ENCODE results near the gene HPCAL1. TPM values are rescaled to one million over a fixed set of nuclear protein-coding genes. Genes with fewer than 3 reads are reported as not detected.

The HPCAL1 gene
- total RNA-seq, 2 donors from 2014 or later = 64.5 to 85.7 TPM

DNA sequence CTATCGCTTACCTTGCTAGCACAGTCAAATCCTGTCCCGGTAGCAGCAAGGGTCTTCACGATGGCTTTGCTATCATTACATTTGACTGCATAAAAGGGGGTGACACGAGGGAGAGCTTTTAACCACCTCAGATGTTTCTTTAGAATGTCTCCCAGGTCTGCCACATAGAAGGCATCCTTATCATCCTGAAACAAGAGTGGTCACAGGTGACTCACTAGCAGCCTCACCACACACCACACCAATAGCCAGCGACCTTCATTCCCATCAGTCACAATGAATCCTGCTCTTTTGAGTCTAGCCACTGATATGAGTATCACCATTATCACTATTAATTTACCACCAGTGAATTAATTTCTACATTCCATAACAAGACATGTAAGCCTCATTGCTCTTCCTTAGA lies 141.8 kb downstream of the HPCAL1 start:
- intact Hi-C loops (cut with DNase I) = no loop called here
- Histone ChIP-seq H3K36me3 (peaks cover 17% of the 10 kb centered on the region), H3K27ac (no peak overlapping the region), H3K9ac (ENCODE audit: low read depth in 2 of 2, low read length in 2 of 2) (no peak overlapping the region), H3K9me3 (no peaks in the 10 kb centered on the region), H3K27me3 (no peaks in the 10 kb centered on the region), H3K4me1 (no peaks in the 10 kb centered on the region), H3K4me3 (no peak overlapping the region)
- TF ChIP-seq, protein P1, sequence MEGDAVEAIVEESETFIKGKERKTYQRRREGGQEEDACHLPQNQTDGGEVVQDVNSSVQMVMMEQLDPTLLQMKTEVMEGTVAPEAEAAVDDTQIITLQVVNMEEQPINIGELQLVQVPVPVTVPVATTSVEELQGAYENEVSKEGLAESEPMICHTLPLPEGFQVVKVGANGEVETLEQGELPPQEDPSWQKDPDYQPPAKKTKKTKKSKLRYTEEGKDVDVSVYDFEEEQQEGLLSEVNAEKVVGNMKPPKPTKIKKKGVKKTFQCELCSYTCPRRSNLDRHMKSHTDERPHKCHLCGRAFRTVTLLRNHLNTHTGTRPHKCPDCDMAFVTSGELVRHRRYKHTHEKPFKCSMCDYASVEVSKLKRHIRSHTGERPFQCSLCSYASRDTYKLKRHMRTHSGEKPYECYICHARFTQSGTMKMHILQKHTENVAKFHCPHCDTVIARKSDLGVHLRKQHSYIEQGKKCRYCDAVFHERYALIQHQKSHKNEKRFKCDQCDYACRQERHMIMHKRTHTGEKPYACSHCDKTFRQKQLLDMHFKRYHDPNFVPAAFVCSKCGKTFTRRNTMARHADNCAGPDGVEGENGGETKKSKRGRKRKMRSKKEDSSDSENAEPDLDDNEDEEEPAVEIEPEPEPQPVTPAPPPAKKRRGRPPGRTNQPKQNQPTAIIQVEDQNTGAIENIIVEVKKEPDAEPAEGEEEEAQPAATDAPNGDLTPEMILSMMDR (IDR thresholded peaks at IDR 0.05) = no peak
- DNase-seq = no peak

DNA sequence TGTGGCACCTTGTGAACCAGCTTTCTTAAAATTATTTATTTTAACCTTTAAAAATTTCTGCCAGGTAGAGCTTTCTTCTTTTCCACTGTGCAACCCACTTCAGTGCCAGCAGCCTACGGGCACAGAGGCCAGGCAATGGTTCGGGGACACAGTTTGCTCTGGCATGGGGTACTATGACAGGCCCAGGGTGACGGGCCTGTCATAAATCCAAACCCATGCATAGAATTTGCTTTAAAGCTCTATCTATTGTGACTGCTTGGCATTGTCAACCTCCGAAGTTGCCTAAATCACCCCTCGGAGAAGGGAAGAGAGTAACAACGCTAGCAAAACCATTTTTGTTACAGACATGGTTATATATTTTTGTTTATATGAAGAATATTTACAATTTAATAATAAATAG lies 143.9 kb downstream of the HPCAL1 start:
- Histone ChIP-seq H3K36me3 (peaks cover 10% of the 10 kb centered on the region), H3K9me3 (no peaks in the 10 kb centered on the region), H3K9ac (ENCODE audit: low read depth in 2 of 2, low read length in 2 of 2) (peak overlapping the region; percentile 8 to 52), H3K4me3 (peak overlapping the region; percentile 69), H3K27me3 (no peaks in the 10 kb centered on the region), H3K4me1 (no peaks in the 10 kb centered on the region), H3K27ac (no peak overlapping the region)
- no peak for DNase-seq
- intact Hi-C loops (cut with DNase I) = no loop called here
- TF ChIP-seq, protein P1 (IDR thresholded peaks at IDR 0.05) = no peak

DNA sequence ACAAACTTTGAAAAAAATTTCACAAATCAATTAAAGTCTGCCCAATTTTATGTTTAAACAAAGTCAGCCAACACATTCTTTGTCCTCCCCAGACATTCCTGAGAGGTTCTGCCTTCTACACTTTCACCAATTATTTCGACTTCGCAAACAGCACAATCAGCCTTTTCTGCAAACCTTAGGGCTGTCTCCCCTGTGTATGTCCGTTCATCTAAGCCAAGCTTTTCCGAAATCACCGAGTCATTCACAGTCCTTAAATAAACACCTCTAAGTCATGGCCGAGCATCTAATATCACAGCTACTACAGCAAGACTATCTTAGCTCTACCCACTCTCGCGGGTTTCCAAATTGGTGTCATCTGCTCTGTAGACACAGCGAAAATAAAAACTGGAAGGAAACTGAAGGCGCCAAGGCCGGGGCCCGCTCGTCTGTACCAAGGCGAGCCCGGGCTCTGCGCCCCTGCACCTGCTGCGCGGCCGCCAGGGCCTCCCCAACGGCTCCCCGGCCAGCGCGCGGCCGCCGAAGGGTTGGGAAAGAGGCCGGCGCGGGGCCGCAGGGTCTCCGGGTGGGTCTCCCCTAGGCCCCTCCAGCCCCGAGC lies 144.7 kb downstream of the HPCAL1 start:
- intact Hi-C loops (cut with DNase I) = no loop called here
- H3K36me3 ChIP-seq = peaks cover 2% of the 10 kb centered on the region
- no peaks in the 10 kb centered on the region for H3K27me3 ChIP-seq
- TF ChIP-seq, protein P1 (IDR thresholded peaks at IDR 0.05) = no peak
- peak overlapping the region; percentile 65 to 88 for H3K9ac ChIP-seq (ENCODE audit: low read depth in 2 of 2, low read length in 2 of 2)
- DNase-seq = no peak
- H3K4me3 ChIP-seq = peak overlapping the region; percentile 69
- no peaks in the 10 kb centered on the region for H3K9me3 ChIP-seq
- peak overlapping the region; percentile 91 for H3K27ac ChIP-seq
- peaks cover 5% of the 10 kb centered on the region for H3K4me1 ChIP-seq

DNA sequence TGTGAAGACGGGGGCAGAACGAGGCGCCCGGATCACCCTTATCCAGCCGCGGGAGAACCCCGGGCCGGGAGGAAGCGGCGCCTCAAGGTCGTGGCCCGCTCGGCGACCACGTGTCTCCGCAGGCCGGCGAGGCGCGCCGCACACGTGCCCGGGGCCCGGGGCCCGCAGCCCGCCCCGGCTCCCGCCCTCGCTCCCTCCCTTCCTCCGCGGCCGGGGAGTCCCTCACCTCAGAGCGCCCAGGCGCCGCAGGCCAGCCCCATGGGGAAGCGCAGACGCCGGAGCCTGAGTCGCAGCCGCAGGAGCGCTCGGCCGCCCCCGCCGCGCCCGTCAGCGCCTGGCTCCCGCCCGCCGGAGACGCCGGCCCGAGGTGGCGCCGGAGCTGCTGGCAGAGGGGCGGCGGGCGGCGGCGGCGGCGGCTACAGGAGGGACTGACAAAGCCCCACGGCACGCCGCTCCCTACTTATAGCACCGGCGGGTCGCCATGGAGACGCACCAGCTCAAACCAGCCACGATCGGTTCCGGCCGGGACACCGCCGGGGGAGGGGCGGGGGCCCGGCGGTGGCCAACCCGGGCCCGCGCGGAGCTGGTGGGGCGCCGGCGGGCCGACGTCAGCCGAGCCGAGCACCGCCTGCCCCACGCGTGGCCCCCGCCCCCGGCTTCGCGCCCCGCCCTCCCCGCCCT lies 145.3 kb downstream of the HPCAL1 start, which contains the start of gene ODC1:
ODC1 (minus strand) TSS at position 433 of the 681 bp plus-strand sequence. CDS start 3,295 bp downstream, outside the sequence.
- intact Hi-C loops (cut with DNase I) = no loop called here
- Histone ChIP-seq H3K9ac (ENCODE audit: low read depth in 2 of 2, low read length in 2 of 2) (peak within 1 kb of the TSS; percentile 88 to 98), H3K27me3 (no peaks in the 10 kb centered on the region), H3K36me3 (no peaks in the 10 kb centered on the region), H3K4me1 (peaks cover 11% of the 10 kb centered on the region), H3K9me3 (no peaks in the 10 kb centered on the region), H3K4me3 (peak within 1 kb of the TSS; percentile 69), H3K27ac (peak within 1 kb of the TSS; percentile 98)
- TF ChIP-seq, protein P1 (IDR thresholded peaks at IDR 0.05) = no peak
- peak; percentile 96 for DNase-seq

DNA sequence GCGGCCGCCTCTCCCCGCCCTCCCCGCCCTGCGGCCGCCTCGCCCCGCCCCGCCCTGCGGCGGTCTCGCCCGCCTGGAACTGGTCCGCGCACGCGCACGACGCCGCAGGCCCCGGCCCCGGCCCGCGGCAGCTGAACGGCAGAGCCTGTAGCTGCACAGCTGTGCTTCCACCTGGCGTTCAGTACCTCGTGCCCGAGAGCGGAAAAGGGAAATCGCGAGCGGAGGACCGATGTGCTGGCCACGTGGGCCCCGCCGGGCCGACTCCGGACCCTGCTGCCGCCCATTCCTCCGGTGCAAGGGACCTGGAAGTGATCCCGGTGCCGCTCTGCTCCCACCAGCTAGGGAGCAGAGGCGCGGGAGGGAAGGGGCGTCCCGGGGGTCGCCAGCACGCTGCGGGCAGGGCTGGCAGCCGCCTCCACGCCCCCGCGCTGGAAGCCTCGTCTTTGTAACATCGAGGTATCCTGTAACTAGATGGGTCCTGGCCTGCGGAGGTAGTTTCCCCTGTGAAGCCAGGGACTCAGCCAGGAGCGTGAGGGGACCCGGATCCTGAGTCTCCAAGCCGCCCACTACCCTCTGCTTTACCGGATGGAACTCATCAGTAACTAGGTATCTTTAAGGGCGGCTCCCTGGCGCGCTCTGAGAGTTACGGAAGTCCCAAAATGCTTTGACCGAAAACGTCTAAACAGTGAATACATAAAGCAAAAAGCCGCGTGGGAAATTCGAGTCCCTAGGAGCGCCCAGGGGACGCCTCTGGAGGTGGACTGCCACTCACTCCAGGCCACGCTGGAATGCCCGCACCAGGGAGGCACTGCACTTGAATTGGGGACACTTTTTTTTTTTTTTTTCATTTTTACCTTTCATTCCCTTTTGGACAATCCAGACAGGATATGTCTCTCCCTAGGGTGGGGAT lies 146.1 kb downstream of the HPCAL1 start:
- Histone ChIP-seq H3K9me3 (no peaks in the 10 kb centered on the region), H3K4me1 (peaks cover 12% of the 10 kb centered on the region), H3K36me3 (no peaks in the 10 kb centered on the region), H3K27me3 (no peaks in the 10 kb centered on the region), H3K27ac (peak overlapping the region; percentile 98), H3K4me3 (peak overlapping the region; percentile 64), H3K9ac (ENCODE audit: low read depth in 2 of 2, low read length in 2 of 2) (peak overlapping the region; percentile 80 to 98)
- DNase-seq = peak; percentile 93
- TF ChIP-seq, protein P1 (IDR thresholded peaks at IDR 0.05) = no peak
- intact Hi-C loops (cut with DNase I) = no loop called here
